ENCODE measurements around the gene KHNYN. TPM values are rescaled to one million over a fixed set of nuclear protein-coding genes. Genes with fewer than 3 reads are reported as not detected.
A peak's percentile ranks its signal among the peaks of the same experiment; 100 is the strongest.

KHNYN gene
- total RNA-seq, 1 donor from 2014 or later = 43.8 TPM

GRCh38 chr14:24431569-24432258, 2.0 kb downstream of the KHNYN start:
- H3K27ac Mint-ChIP-seq (ENCODE audit: unreplicated experiment) = no peak overlapping the region
- H3K36me3 Mint-ChIP-seq (ENCODE audit: low read depth, unreplicated experiment) = peaks cover 20% of the 10 kb centered on the region
- no peaks in the 10 kb centered on the region for H3K9me3 Mint-ChIP-seq (ENCODE audit: unreplicated experiment)
- peak; percentile 95 for DNase-seq (ENCODE audit: low spot score)
- peak overlapping the region; percentile 87 for H3K4me3 Mint-ChIP-seq (ENCODE audit: unreplicated experiment)
- H3K4me1 Mint-ChIP-seq (ENCODE audit: unreplicated experiment) = peaks cover 18% of the 10 kb centered on the region
- TF ChIP-seq, protein P1, sequence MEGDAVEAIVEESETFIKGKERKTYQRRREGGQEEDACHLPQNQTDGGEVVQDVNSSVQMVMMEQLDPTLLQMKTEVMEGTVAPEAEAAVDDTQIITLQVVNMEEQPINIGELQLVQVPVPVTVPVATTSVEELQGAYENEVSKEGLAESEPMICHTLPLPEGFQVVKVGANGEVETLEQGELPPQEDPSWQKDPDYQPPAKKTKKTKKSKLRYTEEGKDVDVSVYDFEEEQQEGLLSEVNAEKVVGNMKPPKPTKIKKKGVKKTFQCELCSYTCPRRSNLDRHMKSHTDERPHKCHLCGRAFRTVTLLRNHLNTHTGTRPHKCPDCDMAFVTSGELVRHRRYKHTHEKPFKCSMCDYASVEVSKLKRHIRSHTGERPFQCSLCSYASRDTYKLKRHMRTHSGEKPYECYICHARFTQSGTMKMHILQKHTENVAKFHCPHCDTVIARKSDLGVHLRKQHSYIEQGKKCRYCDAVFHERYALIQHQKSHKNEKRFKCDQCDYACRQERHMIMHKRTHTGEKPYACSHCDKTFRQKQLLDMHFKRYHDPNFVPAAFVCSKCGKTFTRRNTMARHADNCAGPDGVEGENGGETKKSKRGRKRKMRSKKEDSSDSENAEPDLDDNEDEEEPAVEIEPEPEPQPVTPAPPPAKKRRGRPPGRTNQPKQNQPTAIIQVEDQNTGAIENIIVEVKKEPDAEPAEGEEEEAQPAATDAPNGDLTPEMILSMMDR (IDR thresholded peaks at IDR 0.05; ENCODE audit: unreplicated experiment) = peak; percentile 82
- H3K27me3 Mint-ChIP-seq (ENCODE audit: unreplicated experiment) = peaks cover 11% of the 10 kb centered on the region

DNA sequence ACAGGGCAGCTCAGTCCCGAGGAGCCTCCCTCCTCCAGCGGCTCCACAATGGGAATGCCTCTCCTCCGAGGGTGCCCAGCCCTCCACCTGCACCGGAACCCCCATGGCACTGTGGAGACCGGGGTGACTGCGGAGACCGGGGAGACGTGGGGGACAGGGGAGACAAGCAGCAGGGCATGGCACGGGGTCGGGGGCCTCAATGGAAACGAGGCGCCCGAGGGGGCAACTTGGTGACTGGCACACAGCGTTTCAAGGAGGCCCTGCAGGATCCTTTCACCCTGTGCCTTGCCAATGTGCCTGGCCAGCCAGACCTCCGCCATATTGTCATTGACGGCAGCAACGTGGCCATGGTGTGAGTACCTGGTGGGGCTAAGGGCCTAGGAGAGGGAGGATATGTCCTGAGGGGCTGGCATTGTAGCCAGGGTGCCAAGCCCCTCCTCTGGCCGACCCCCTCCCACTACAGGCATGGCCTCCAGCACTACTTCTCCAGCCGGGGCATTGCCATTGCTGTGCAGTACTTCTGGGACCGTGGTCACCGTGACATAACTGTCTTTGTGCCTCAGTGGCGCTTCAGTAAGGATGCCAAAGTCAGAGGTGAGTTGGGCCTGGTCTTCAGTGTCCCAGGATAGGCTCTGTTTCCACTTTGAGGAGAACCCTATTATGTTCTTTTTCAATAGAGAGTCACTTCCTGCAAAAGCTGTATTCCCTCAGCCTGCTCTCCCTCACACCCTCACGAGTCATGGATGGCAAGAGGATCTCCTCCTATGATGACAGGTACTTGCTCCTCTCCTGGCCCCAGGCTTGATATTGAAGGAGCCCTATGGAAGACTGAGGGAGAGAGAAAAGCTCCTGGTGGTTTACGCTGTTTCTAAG, 2.7 kb downstream of the KHNYN start:
- TF ChIP-seq, protein P1 (IDR thresholded peaks at IDR 0.05; ENCODE audit: unreplicated experiment) = no peak
- H3K27ac Mint-ChIP-seq (ENCODE audit: unreplicated experiment) = no peak overlapping the region
- no peaks in the 10 kb centered on the region for H3K9me3 Mint-ChIP-seq (ENCODE audit: unreplicated experiment)
- H3K36me3 Mint-ChIP-seq (ENCODE audit: low read depth, unreplicated experiment) = peaks cover 18% of the 10 kb centered on the region
- no peak overlapping the region for H3K4me3 Mint-ChIP-seq (ENCODE audit: unreplicated experiment)
- no peak for DNase-seq (ENCODE audit: low spot score)
- H3K27me3 Mint-ChIP-seq (ENCODE audit: unreplicated experiment) = peaks cover 10% of the 10 kb centered on the region
- peaks cover 24% of the 10 kb centered on the region for H3K4me1 Mint-ChIP-seq (ENCODE audit: unreplicated experiment)

DNA sequence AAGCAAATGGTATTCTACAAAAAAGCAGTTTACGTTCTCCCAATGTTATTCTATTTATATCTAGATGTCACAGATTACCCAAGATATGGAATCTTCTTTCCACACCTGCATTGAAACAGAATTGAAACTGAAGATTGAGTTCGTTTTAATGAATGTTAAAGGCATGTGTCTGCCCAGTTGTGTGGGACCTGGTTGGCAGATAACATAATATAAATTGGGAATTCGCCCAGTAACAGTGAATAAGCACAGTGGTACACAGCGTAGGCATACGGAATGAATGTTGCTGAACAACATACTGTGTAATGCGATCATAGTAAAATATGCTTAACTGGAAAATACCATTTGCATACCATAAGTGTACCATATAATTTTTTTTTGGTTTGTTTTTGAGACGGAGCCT, 4.3 kb downstream of the KHNYN start:
- Mint-ChIP-seq H3K4me3 (ENCODE audit: unreplicated experiment) (no peak overlapping the region), H3K4me1 (ENCODE audit: unreplicated experiment) (peaks cover 31% of the 10 kb centered on the region), H3K36me3 (ENCODE audit: low read depth, unreplicated experiment) (peaks cover 30% of the 10 kb centered on the region), H3K9me3 (ENCODE audit: unreplicated experiment) (no peaks in the 10 kb centered on the region), H3K27me3 (ENCODE audit: unreplicated experiment) (peaks cover 7% of the 10 kb centered on the region), H3K27ac (ENCODE audit: unreplicated experiment) (no peak overlapping the region)
- TF ChIP-seq, protein P1 (IDR thresholded peaks at IDR 0.05; ENCODE audit: unreplicated experiment) = no peak
- no peak for DNase-seq (ENCODE audit: low spot score)

DNA sequence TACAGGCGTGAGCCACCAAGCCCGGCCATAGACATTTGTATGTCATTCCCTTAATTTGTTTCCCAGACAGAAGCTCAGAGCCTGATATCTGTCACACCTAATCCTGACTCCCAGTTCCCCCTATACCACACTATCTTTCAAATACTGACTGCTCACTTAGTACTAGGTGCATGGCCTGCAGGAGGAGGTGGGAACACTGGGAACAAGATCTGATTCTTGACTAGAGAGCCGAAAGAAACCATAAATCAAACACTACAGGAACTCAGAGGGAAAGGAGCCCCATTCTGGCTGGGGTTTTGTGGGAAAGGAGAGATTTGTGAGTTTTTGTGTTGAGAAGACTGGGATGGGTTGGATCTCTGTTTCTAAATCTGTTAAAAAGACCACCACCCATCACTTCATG, 4.9 kb downstream of the KHNYN start:
- Mint-ChIP-seq H3K9me3 (ENCODE audit: unreplicated experiment) (no peaks in the 10 kb centered on the region), H3K27me3 (ENCODE audit: unreplicated experiment) (peaks cover 5% of the 10 kb centered on the region), H3K4me3 (ENCODE audit: unreplicated experiment) (no peak overlapping the region), H3K4me1 (ENCODE audit: unreplicated experiment) (peaks cover 31% of the 10 kb centered on the region), H3K36me3 (ENCODE audit: low read depth, unreplicated experiment) (peaks cover 36% of the 10 kb centered on the region), H3K27ac (ENCODE audit: unreplicated experiment) (no peak overlapping the region)
- DNase-seq (ENCODE audit: low spot score) = no peak
- TF ChIP-seq, protein P1 (IDR thresholded peaks at IDR 0.05; ENCODE audit: unreplicated experiment) = no peak
